GM19467 (cell line): Measurements from ENCODE around the gene CCDC97.
"Not testable (repeated sequence)": the region's sequence is repeated elsewhere in the genome, so short reads cannot be mapped to it uniquely, and the experiment has no call there.

Experiments used
- ATAC-seq: cut with Tn5 transposase; IDR thresholded peaks from one replicate; pipeline ENCODE4 v1.9.1; 2021; ENCODE audit warnings: mild to moderate bottlenecking, moderate library complexity; ENCODE audit not compliant: unreplicated experiment

The CCDC97 gene

GRCh38 chr19:41330946-41331678, 21.1 kb downstream of the CCDC97 start:
- no peak for ATAC-seq

GRCh38 chr19:41332000-41332399, 22.0 kb downstream of the CCDC97 start:
- no peak for ATAC-seq

- ATAC-seq = no peak
Observed at GRCh38 chr19:41332468-41332867, 22.5 kb downstream of the CCDC97 start.

- no peak for ATAC-seq
Observed at GRCh38 chr19:41334793-41335192, 24.8 kb downstream of the CCDC97 start.

- ATAC-seq = no peak
Observed at GRCh38 chr19:41335467-41335866, 25.5 kb downstream of the CCDC97 start.

- ATAC-seq = no peak
Observed at GRCh38 chr19:41339936-41340335, 30.0 kb downstream of the CCDC97 start.

- no peak for ATAC-seq
Observed at GRCh38 chr19:41341669-41342490, 31.9 kb downstream of the CCDC97 start.

GRCh38 chr19:41344162-41344561, 34.2 kb downstream of the CCDC97 start:
- no peak for ATAC-seq

GRCh38 chr19:41346916-41347315, 36.9 kb downstream of the CCDC97 start:
- not testable (repeated sequence) for ATAC-seq

- ATAC-seq = peak; percentile 0
Observed at GRCh38 chr19:41350735-41351338, 40.9 kb downstream of the CCDC97 start.

GRCh38 chr19:41351339-41352245, 41.6 kb downstream of the CCDC97 start:
- ATAC-seq = peak; percentile 36

- no peak for ATAC-seq
Observed at GRCh38 chr19:41352279-41352608, 42.3 kb downstream of the CCDC97 start.

GRCh38 chr19:41352609-41353465, 42.9 kb downstream of the CCDC97 start:
- no peak for ATAC-seq

GRCh38 chr19:41353466-41354342, 43.7 kb downstream of the CCDC97 start, which contains the start of gene TGFB1:
TSS of gene TGFB1 (minus strand) at chr19:41353922. CDS start at chr19:41353044, 878 bp downstream.
- ATAC-seq = peak; percentile 33

GRCh38 chr19:41354343-41354953, 44.5 kb downstream of the CCDC97 start:
- ATAC-seq = peak; percentile 1

- ATAC-seq = no peak
Observed at GRCh38 chr19:41355035-41355434, 45.1 kb downstream of the CCDC97 start.

- ATAC-seq = no peak
Observed at GRCh38 chr19:41355802-41356201, 45.8 kb downstream of the CCDC97 start.

- ATAC-seq = no peak
Observed at GRCh38 chr19:41356984-41357739, 47.2 kb downstream of the CCDC97 start.
